WTC11 (cell line): ENCODE results near the gene GBP3.

Source experiments
- ELF4 ChIP-seq: sonication (generic); formaldehyde crosslinking; IDR thresholded peaks from 2 replicates; pipeline ENCODE4 v1.8.1; 2022; ENCODE audit warnings: low read depth, mild to moderate bottlenecking, moderate library complexity, missing genetic modification reagents
- JUN ChIP-seq: sonication (generic); formaldehyde crosslinking; IDR thresholded peaks from 2 replicates; pipeline ENCODE4 v1.8.0; 2023; ENCODE audit warnings: mild to moderate bottlenecking, missing genetic modification reagents
- NR2C2 ChIP-seq: sonication (generic); formaldehyde crosslinking; IDR thresholded peaks from 2 replicates; pipeline ENCODE4 v1.8.0; 2022; ENCODE audit warnings: mild to moderate bottlenecking, missing genetic modification reagents
- SOX15 ChIP-seq: fragments of 250-450 bp; sonication (Bioruptor Pico); IDR thresholded peaks from 2 replicates; pipeline ENCODE4 v1.9.0; 2021; ENCODE audit warnings: mild to moderate bottlenecking
- TCF7 ChIP-seq: sonication (generic); formaldehyde crosslinking; IDR thresholded peaks from 2 replicates; pipeline ENCODE4 v1.8.0; 2022; ENCODE audit warnings: mild to moderate bottlenecking, low read depth, missing genetic modification reagents, moderate library complexity
- TF ChIP-seq, protein P1 (sequence below): sonication (generic); formaldehyde crosslinking; conservative IDR thresholded peaks from 2 replicates; pipeline ENCODE4 v1.8.1; 2023; ENCODE audit warnings: mild to moderate bottlenecking, low read depth, missing genetic modification reagents, moderate library complexity
- TF ChIP-seq, protein P2 (sequence below): sonication (generic); formaldehyde crosslinking; IDR thresholded peaks from 2 replicates; pipeline ENCODE4 v1.8.0; 2022; ENCODE audit warnings: mild to moderate bottlenecking, missing genetic modification reagents
- TF ChIP-seq, protein P3 (sequence below): fragments of 200-600 bp; IDR thresholded peaks from 2 replicates; pipeline ENCODE4 v1.8.0; 2022; ENCODE audit warnings: antibody characterized with exemption
- TF ChIP-seq, protein P4 (sequence below): sonication (generic); formaldehyde crosslinking; IDR thresholded peaks from 2 replicates; pipeline ENCODE4 v1.8.1; 2023; ENCODE audit warnings: mild to moderate bottlenecking, missing genetic modification reagents, moderate library complexity
- TF ChIP-seq, protein P5 (sequence below): sonication (generic); formaldehyde crosslinking; IDR thresholded peaks from 2 replicates; pipeline ENCODE4 v1.8.0; 2022; ENCODE audit warnings: mild to moderate bottlenecking, missing genetic modification reagents

DNA sequence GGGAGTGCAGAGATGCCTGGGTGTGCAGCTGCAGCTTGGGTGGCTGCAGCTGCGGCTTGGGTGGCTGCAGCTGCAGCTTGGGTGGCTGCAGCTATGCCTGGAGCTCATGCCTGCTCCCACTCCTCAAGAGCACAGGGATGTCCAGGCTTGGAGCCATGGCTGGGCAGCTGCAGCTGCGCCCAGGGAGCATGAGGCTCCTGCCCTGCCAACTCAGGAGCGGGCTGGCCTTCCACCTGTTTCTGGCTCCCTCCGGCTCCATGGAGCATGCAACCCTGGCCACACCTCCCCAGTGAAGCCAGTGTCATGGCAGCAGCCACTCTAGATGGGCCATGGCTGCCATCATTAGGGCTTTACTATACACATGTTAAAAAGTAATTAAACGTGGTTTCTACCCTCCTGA is 21.3 kb upstream of the GBP3 start:
- TF ChIP-seq, protein P1, sequence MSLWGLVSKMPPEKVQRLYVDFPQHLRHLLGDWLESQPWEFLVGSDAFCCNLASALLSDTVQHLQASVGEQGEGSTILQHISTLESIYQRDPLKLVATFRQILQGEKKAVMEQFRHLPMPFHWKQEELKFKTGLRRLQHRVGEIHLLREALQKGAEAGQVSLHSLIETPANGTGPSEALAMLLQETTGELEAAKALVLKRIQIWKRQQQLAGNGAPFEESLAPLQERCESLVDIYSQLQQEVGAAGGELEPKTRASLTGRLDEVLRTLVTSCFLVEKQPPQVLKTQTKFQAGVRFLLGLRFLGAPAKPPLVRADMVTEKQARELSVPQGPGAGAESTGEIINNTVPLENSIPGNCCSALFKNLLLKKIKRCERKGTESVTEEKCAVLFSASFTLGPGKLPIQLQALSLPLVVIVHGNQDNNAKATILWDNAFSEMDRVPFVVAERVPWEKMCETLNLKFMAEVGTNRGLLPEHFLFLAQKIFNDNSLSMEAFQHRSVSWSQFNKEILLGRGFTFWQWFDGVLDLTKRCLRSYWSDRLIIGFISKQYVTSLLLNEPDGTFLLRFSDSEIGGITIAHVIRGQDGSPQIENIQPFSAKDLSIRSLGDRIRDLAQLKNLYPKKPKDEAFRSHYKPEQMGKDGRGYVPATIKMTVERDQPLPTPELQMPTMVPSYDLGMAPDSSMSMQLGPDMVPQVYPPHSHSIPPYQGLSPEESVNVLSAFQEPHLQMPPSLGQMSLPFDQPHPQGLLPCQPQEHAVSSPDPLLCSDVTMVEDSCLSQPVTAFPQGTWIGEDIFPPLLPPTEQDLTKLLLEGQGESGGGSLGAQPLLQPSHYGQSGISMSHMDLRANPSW (CRISPR knock-in tag), result no peak
- TF ChIP-seq, protein P2, sequence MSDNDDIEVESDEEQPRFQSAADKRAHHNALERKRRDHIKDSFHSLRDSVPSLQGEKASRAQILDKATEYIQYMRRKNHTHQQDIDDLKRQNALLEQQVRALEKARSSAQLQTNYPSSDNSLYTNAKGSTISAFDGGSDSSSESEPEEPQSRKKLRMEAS (CRISPR knock-in tag), result no peak
- TF ChIP-seq ELF4 (CRISPR knock-in tag) (no peak), SOX15 (no peak), JUN (CRISPR knock-in tag) (no peak), NR2C2 (CRISPR knock-in tag) (no peak), TCF7 (CRISPR knock-in tag) (no peak)
- TF ChIP-seq, protein P3, sequence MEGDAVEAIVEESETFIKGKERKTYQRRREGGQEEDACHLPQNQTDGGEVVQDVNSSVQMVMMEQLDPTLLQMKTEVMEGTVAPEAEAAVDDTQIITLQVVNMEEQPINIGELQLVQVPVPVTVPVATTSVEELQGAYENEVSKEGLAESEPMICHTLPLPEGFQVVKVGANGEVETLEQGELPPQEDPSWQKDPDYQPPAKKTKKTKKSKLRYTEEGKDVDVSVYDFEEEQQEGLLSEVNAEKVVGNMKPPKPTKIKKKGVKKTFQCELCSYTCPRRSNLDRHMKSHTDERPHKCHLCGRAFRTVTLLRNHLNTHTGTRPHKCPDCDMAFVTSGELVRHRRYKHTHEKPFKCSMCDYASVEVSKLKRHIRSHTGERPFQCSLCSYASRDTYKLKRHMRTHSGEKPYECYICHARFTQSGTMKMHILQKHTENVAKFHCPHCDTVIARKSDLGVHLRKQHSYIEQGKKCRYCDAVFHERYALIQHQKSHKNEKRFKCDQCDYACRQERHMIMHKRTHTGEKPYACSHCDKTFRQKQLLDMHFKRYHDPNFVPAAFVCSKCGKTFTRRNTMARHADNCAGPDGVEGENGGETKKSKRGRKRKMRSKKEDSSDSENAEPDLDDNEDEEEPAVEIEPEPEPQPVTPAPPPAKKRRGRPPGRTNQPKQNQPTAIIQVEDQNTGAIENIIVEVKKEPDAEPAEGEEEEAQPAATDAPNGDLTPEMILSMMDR, result no peak
- TF ChIP-seq, protein P4, sequence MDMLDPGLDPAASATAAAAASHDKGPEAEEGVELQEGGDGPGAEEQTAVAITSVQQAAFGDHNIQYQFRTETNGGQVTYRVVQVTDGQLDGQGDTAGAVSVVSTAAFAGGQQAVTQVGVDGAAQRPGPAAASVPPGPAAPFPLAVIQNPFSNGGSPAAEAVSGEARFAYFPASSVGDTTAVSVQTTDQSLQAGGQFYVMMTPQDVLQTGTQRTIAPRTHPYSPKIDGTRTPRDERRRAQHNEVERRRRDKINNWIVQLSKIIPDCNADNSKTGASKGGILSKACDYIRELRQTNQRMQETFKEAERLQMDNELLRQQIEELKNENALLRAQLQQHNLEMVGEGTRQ (CRISPR knock-in tag), result no peak
- TF ChIP-seq, protein P5, sequence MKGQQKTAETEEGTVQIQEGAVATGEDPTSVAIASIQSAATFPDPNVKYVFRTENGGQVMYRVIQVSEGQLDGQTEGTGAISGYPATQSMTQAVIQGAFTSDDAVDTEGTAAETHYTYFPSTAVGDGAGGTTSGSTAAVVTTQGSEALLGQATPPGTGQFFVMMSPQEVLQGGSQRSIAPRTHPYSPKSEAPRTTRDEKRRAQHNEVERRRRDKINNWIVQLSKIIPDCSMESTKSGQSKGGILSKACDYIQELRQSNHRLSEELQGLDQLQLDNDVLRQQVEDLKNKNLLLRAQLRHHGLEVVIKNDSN (CRISPR knock-in tag), result no peak
